Measurements from ENCODE around the gene ZNF837. TPM values are rescaled to one million over a fixed set of nuclear protein-coding genes. Genes with fewer than 3 reads are reported as not detected.

Gene ZNF837
- total and polyA plus RNA-seq, 2 donors (not counting 1 experiment from before 2014, with no cell fraction given): 4.2 to 4.9 TPM

DNA sequence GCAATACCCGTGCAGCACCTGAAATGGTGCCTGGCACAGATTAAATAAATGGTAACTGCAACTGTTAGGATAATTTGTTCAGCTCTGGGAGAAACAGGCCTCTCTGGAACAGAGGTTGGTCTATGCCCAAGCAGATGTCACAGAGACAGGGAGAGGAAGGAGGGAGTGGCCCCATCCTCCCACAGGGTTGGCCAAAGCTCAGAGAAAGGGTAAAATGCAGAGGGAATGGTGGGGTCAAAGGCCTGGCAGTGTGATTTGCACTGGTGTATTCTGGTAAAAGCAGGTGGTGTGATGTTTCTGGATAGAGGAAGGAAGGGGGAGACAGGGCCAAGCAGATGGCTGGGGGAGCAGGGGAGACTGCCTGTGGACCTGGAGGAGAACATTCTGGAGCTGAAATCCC, 44.6 kb downstream of the ZNF837 start:
- Mint-ChIP-seq H3K9me3 (ENCODE audit: insufficient read depth) (no peaks in the 10 kb centered on the region), H3K4me3 (no peak overlapping the region), H3K27me3 (no peaks in the 10 kb centered on the region), H3K4me1 (no peaks in the 10 kb centered on the region), H3K27ac (no peak overlapping the region)
- no peaks in the 10 kb centered on the region for H3K27me3 ChIP-seq (replicated peaks in 1 of 4; ENCODE audit: control extremely low read depth in 1 of 4, control insufficient read depth in 3 of 4, insufficient read depth in 4 of 4, low read length in 3 of 4)
- no peak overlapping the region for H3K27ac ChIP-seq (ENCODE audit: low read length in 2 of 2)
- ATAC-seq (ENCODE audit: low read depth) (no peak), DNase-seq (no peak)
- H3K36me3 ChIP-seq (replicated peaks in 1 of 2; ENCODE audit: control extremely low read depth in 1 of 2, control insufficient read depth in 1 of 2, extremely low read depth in 1 of 2, insufficient read depth in 2 of 2, low read length in 1 of 2): peaks cover 2 to 34% of the 10 kb centered on the region in 2 experiments
- peaks cover 0 to 9% (median 0%) of the 10 kb centered on the region in 3 donors for H3K9me3 ChIP-seq (ENCODE audit: control extremely low read depth in 1 of 3, control insufficient read depth in 2 of 3, insufficient read depth in 1 of 3, low read length in 2 of 3)
- TF ChIP-seq EZH2 (IDR thresholded peaks at IDR 0.05; ENCODE audit: borderline replicate concordance, insufficient read depth, low read depth, low read length, poor library complexity, severe bottlenecking): no peak
- no peak for TF ChIP-seq CTCF (IDR thresholded peaks at IDR 0.05)
- no peaks in the 10 kb centered on the region for H3K4me1 ChIP-seq (ENCODE audit: control insufficient read depth in 2 of 2, insufficient read depth in 2 of 2, low read length in 2 of 2)
- H2AFZ ChIP-seq (ENCODE audit: insufficient read depth, low read depth, low read length, poor library complexity, severe bottlenecking): no peak overlapping the region
- CTCF ChIA-PET: no interaction called here
- no CpG with 5 or more reads among the region's 1 CpG for WGBS (ENCODE audit: insufficient coverage)
- H4K20me1 ChIP-seq (ENCODE audit: control insufficient read depth, insufficient read depth, low read length, poor library complexity, severe bottlenecking): no peaks in the 10 kb centered on the region
- intact Hi-C loops (cut with micrococcal nuclease): no loop called here
- H3K4me2 ChIP-seq (replicated peaks; ENCODE audit: low read depth, low read length, poor library complexity, severe bottlenecking): no peak overlapping the region
- no peak overlapping the region for H3K4me3 ChIP-seq (ENCODE audit: control extremely low read depth in 1 of 5, extremely low read depth in 1 of 5, insufficient read depth in 1 of 5, low read depth in 2 of 5, low read length in 4 of 5)
- no peak overlapping the region for H3K9ac ChIP-seq (ENCODE audit: low read length)
- POLR2A ChIA-PET: no interaction called here
- peaks cover 14% of the 10 kb centered on the region for H3K79me2 ChIP-seq (ENCODE audit: control insufficient read depth, insufficient read depth, low read length)

- peaks cover 14% of the 10 kb centered on the region for H3K79me2 ChIP-seq (ENCODE audit: control insufficient read depth, insufficient read depth, low read length)
- H3K27me3 Mint-ChIP-seq: no peaks in the 10 kb centered on the region
Observed at GRCh38 chr19:58335630-58336029, 45.2 kb downstream of the ZNF837 start.

More at GRCh38 chr19:58335630-58336029, 45.2 kb downstream of the ZNF837 start:
- H3K4me3 ChIP-seq (ENCODE audit: control extremely low read depth in 1 of 5, extremely low read depth in 1 of 5, insufficient read depth in 1 of 5, low read depth in 2 of 5, low read length in 4 of 5): no peak overlapping the region
- H3K9me3 Mint-ChIP-seq (ENCODE audit: insufficient read depth): no peaks in the 10 kb centered on the region
- TF ChIP-seq CTCF (IDR thresholded peaks at IDR 0.05) (no peak), EZH2 (IDR thresholded peaks at IDR 0.05; ENCODE audit: borderline replicate concordance, insufficient read depth, low read depth, low read length, poor library complexity, severe bottlenecking) (no peak)
- peaks cover 2 to 34% of the 10 kb centered on the region in 2 experiments for H3K36me3 ChIP-seq (replicated peaks in 1 of 2; ENCODE audit: control extremely low read depth in 1 of 2, control insufficient read depth in 1 of 2, extremely low read depth in 1 of 2, insufficient read depth in 2 of 2, low read length in 1 of 2)
- H3K4me3 Mint-ChIP-seq: no peak overlapping the region
- no peak overlapping the region for H3K4me2 ChIP-seq (replicated peaks; ENCODE audit: low read depth, low read length, poor library complexity, severe bottlenecking)
- POLR2A ChIA-PET: no interaction called here
- intact Hi-C loops (cut with micrococcal nuclease): no loop called here
- H3K9me3 ChIP-seq (ENCODE audit: control extremely low read depth in 1 of 3, control insufficient read depth in 2 of 3, insufficient read depth in 1 of 3, low read length in 2 of 3): peaks cover 0 to 9% (median 0%) of the 10 kb centered on the region in 3 donors
- no peak overlapping the region for H2AFZ ChIP-seq (ENCODE audit: insufficient read depth, low read depth, low read length, poor library complexity, severe bottlenecking)
- CTCF ChIA-PET: no interaction called here
- H3K4me1 Mint-ChIP-seq: no peaks in the 10 kb centered on the region
- no peak for DNase-seq
- no peak overlapping the region for H3K9ac ChIP-seq (ENCODE audit: low read length)
- ATAC-seq (ENCODE audit: low read depth): no peak
- H3K27me3 ChIP-seq (replicated peaks in 1 of 4; ENCODE audit: control extremely low read depth in 1 of 4, control insufficient read depth in 3 of 4, insufficient read depth in 4 of 4, low read length in 3 of 4): no peaks in the 10 kb centered on the region
- H3K27ac Mint-ChIP-seq: no peak overlapping the region
- no peak overlapping the region for H3K27ac ChIP-seq (ENCODE audit: low read length in 2 of 2)
- 92% methylated on average over 2 of the region's 3 CpGs for WGBS (ENCODE audit: insufficient coverage)
- no peaks in the 10 kb centered on the region for H4K20me1 ChIP-seq (ENCODE audit: control insufficient read depth, insufficient read depth, low read length, poor library complexity, severe bottlenecking)
- no peaks in the 10 kb centered on the region for H3K4me1 ChIP-seq (ENCODE audit: control insufficient read depth in 2 of 2, insufficient read depth in 2 of 2, low read length in 2 of 2)
